Vagina (tissue), 2 donors: ENCODE measurements around the gene TXNL1.

Experiments
- POLR2A ChIP-seq, 2 donors: fragments of 450-650 bp; IDR thresholded peaks; one replicate each; pipeline ENCODE4 v1.6.1; 2017; ENCODE audit warnings: antibody characterized with exemption in 2 of 2, mild to moderate bottlenecking in 2 of 2, moderate library complexity in 2 of 2
- POLR2AphosphoS5 ChIP-seq, 2 donors: sonication (generic); formaldehyde crosslinking; IDR thresholded peaks; one replicate each; pipeline ENCODE4 v1.9.0; 2017; ENCODE audit warnings: antibody characterized with exemption in 2 of 2, mild to moderate bottlenecking in 2 of 2, low read depth in 1 of 2; ENCODE audit not compliant: insufficient read depth in 1 of 2
- TF ChIP-seq, protein P1 (sequence below), 3 experiments: fragments of 450-650 bp in 2 of 3; fragments of 200-600 bp in 1 of 3; sonication (generic) in 1 of 3; IDR thresholded peaks; one replicate each; pipeline ENCODE4 v1.5.1; 2017 to 2019; ENCODE audit warnings: antibody characterized with exemption in 3 of 3, mild to moderate bottlenecking in 2 of 3, moderate library complexity in 2 of 3

DNA sequence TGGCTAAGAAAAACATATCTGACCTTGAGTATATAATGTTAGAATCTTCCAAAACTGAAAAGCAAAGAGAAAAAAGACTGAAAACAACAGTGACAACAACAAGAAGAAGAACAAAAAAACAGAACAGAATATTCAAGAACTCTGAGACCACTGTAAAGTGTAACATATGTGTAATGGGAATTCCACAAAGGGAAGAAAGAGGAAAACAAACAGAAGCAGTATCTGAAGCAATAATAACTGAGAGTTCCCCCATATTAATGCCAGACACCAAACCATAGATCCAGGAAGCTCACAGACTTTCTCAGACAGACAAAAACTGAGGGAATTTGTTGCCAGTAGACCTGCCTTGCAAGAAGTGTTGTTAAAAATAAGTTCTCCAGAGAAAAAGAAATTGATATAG is 58.9 kb downstream of the TXNL1 start:
- TF ChIP-seq, protein P1, sequence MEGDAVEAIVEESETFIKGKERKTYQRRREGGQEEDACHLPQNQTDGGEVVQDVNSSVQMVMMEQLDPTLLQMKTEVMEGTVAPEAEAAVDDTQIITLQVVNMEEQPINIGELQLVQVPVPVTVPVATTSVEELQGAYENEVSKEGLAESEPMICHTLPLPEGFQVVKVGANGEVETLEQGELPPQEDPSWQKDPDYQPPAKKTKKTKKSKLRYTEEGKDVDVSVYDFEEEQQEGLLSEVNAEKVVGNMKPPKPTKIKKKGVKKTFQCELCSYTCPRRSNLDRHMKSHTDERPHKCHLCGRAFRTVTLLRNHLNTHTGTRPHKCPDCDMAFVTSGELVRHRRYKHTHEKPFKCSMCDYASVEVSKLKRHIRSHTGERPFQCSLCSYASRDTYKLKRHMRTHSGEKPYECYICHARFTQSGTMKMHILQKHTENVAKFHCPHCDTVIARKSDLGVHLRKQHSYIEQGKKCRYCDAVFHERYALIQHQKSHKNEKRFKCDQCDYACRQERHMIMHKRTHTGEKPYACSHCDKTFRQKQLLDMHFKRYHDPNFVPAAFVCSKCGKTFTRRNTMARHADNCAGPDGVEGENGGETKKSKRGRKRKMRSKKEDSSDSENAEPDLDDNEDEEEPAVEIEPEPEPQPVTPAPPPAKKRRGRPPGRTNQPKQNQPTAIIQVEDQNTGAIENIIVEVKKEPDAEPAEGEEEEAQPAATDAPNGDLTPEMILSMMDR (IDR thresholded peaks at IDR 0.05) = no peak
- TF ChIP-seq POLR2A (IDR thresholded peaks at IDR 0.05) = no peak
- TF ChIP-seq POLR2AphosphoS5 (IDR thresholded peaks at IDR 0.05; ENCODE audit: insufficient read depth in 1 of 2, low read depth in 1 of 2) = no peak
